NCI-H1105 (cell line): ENCODE results near the gene PKHD1.

ENCODE experiments used
- DNase-seq: peaks from one replicate; lab custom pipeline; 2025; lab: John Stamatoyannopoulos, UW

Gene PKHD1

DNA sequence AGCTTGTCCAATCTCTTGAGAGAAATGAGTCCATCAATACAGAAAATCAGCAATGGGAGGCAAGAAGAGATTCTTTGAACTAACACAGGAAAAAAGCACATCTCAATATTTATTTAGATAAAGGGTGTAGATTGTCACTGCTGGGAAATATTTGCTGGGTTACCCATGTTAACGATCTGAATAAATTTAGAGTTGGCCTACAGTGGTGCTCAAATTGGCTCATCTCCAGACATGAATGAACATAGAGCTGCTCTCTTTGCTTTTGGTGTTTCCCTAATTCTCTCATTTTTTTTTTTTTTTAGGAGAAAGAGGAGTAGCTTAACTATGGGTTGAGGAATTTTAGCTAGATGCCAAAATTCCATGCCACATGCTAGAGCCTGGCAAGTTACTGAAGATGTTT, 471.2 kb downstream of the PKHD1 start:
- DNase-seq, result no peak

DNA sequence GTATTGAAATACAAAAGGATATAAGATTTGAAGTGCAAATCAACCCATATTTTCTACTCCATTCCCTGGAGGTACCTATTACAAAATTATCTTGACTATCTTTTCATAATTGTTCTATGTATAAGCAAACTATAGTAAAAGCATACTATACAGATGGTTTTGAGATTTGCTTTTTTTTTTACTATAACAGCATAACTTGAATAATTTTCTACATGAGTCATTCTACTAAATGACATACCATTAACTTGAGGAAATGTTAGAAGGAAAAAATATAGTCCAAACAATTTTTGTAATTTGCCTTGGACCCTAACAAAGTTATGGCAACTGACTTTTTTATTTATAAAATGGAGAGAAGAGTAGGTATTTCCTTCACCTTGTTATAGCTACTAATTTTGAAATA, 472.7 kb downstream of the PKHD1 start:
- DNase-seq, result no peak

DNA sequence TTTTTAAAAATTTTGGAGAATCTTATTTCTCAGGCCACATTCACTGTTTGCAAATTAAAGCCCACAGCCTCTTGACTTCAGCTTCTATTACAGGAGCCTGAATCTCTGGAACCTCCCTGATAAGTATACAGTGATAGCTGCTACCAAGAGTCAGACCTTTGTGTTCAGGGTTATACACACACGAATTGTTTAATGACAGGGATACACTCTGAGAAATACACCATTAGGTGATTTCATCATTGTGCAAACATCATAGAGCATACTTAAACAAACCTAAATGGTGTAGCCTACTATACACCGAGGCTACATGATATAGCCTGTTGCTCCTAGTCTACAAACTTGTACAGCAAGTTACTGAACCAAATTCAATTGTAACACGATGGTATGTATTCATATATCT, 473.9 kb downstream of the PKHD1 start:
- DNase-seq, result no peak

DNA sequence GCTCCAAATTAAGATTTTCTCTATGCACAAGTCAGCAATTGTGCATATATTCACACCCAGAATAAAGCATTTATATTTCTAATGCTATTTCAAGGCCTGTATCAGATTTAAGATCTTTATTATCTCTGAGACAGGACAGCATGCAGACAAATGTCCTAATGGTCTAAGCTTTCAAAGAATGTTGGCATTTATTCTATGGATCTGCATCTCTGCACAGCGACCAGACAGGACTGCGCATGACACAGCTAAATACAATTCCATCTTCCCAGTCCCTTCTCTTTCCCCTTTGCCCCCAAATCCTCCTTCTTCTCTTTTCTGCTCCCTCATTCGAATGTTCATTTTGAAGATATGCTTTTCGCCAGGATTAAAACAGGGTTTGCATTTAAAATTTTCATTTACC, 478.5 kb downstream of the PKHD1 start:
- DNase-seq, result no peak

DNA sequence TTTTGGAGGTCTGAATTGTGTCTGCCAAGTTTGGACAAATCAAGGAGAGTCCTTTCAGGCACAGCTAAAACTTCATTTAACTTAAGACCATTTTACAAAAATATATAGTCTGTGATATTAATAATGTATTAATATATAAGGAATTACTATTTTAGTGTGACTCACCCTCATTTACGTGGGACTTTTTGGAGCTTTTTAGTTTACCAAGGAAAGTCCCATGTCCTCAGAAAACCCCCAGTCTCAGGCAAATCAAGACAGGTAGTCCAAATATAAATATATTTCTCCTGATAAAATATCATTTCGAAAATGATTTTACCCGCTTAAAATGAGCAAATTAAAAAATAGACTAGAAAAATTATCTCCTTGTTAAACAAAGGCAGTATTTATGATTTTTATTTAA, 479.0 kb downstream of the PKHD1 start:
- no peak for DNase-seq

DNA sequence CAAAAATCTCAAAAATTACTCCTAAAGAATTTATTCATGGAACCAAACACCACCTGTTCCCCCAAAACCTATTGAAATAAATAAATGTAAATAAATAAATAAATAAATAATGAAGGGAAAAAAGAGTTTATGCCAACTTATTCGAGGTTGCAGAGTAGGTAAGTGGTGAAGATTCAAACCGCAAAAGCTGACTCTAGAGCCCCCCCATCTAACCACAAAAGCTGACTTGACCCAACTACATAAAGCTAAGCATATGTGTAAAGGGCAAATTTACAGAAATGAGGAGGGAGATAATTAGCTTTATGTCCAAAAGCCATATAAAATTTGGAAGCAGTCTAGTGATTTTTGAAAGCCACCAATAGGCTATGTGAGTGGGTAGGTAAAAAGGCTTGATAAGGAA, 486.9 kb downstream of the PKHD1 start:
- DNase-seq, result no peak

DNA sequence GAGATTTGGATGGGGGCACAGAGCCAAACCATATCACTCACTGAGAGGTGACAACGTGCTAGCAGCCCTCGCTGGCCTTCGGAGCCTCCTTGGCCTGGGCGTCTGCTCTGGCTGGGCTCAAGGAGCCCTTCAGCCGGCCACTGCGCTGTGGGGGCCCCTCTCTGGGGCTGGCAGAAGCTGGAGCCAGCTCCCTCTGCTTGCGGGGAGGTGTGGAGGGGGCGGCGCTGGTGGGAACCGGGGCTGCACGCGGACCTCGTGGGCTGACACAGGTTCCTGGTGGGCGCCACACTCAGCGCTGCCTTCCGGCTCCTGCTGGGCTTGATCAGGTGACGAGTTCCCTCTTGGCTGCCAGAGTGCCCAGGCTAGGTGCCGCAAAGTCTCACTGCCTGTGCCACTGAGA, 489.2 kb downstream of the PKHD1 start:
- no peak for DNase-seq

DNA sequence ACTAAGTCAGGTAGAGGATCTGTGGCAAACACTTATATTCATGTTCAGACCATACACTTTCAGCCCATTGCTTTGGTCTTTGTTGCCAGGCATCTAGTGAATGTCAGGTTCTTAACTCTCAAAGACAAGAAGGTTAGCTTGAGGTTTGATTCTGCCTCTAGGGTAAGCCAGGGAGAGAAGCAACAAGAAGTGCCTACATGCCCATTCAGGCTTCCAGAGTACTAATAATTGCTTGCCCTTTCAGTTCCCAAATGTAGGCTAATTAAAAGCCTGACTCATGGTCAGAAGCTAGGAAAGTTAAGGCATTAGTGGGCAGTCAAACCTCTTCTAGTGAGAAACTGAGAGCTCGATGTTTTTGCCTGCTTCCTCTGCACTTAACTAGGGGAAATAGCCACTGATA, 492.4 kb downstream of the PKHD1 start:
- no peak for DNase-seq

DNA sequence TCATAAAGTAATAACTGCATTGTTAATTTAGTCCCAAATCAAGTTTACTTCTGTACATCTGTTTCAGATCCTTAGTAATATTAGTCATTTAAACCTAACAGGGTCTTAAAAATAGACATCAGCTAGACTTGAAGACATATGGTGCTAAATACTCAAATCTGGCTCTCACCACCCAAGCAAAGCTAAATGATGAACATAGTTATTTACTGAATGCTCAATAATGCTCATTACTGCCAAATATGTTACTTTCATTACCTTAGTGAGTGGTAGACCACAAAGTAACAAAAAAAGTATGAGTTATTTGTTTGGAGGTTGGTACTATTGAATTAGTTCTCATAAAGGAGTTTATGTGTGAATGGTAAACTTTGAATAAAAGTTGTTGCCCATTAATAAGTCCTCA, 502.1 kb downstream of the PKHD1 start:
- no peak for DNase-seq

DNA sequence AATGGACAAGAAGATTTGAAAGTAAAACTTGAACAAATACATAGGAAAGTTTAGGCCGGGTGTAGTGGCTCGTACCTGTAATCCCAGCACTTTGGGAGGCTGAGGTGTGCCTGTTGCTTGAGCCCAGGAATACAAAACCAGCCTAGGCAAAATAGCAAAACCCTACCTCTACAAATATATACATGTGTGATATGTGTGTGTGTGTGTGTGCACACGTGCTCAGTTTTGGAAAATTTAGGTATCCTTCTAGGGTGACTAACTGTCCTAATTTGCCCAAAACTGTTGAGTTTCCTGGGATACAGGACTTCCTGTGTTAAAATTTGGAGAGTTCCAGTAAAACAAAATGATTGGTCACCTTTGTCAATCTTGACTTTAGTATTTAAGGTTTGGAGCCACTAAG, 503.2 kb downstream of the PKHD1 start:
- no peak for DNase-seq

DNA sequence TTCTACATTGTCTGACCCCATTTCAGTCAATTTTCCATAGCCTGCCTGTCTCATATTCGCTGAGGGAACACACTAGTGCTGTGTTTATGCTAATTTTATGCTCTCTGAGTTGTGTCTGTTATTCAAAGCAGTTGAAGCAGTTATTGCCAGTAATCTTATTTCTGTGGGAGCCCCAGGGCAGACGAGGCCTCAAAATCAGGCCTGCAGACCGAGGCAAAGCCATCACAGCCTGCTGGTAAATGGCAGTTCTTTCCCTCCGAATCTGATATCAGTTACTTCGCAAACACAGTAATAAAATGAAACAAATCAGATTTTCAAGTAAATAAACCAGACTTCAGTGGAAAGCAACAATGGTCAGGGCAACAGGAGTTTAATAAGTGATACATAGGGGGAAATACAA, 508.4 kb downstream of the PKHD1 start:
- DNase-seq, result no peak

DNA sequence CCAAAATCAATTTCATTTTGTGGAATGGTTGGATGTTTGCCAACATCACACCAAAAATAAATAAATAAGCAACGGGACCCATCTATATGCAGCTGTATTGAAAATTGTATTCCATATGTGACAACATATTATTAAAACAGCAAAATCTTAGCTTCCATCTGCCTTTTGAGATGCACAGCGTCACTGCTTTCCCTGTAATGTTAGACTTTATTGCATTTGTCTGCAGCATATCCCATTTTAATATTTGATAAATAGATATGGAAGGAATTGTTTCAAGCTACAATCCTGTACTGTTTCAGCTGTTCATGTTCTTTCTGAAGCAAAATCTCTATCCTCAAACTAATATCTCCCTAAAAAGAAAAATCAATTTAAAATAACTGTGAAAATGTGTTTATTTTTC, 509.1 kb downstream of the PKHD1 start:
- no peak for DNase-seq

DNA sequence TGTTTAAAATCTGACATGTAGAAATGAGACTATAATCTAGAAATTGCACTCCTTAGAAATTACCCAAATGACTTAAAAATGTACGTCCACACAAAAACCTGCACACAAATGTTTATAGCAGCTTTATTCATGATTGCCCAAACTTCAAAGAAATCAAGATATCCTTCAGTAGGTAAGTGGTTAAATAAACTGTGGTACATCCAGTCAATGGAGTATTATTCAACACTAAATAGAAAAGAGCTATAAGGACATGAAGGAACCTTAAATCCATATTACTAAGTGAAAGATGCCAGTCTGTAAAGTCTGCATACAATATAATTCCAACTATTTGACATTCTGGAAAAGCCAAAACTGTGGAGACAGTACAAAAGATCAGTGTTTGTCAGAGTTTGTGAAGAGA, 513.4 kb downstream of the PKHD1 start:
- no peak for DNase-seq

DNA sequence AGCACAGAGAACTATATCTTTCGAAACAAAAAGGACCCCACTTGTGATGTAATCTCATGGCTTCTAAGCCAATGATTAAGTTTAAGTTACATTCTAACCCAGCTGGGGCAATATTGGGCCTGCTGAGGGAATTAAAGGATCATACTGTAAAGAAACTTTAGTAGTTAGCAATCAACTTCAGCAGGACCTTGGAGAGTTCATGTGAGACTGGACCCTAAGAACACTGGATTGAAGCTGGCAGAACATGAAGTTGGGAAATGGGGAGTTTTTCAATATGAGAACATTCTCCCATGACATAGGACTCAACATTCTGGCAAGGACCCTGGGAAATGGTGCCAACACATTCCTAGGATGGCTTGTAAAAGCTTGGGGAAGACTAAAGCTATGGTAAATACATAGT, 516.2 kb downstream of the PKHD1 start:
- DNase-seq, result no peak

DNA sequence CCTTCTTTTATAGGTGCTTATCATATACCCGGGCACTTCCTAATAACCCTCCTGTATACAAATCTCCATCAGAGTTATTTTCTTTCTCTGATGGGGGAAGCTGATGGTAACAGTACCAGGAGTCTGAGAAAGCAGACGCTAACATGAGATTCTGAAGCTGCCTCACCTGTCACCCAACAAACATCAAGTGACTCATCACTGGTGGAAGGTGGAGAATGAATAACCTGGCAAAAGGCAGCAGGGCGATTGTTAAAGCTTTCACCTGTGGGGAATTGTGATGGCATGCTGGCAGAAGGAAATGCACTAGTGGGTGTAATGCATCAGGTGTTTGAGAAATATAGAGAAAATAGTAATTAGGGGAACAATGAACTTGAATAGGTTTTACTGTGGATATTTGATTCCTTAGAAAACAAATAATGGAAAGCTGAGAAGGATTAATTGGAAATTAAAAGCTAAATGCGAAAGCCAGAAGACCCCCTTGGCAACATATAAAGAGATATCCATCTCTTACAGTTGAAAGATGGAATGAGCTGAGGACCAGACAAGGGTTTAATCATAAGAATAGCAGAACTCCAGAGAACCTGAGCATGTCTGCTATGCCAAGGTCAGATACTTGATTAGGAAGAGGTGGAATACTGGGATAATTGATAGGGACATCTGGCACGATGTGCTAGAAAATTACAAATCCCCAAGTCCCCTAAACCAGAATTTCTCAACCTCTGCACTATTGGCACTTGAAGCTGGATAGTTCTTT, 517.1 kb downstream of the PKHD1 start:
- no peak for DNase-seq

DNA sequence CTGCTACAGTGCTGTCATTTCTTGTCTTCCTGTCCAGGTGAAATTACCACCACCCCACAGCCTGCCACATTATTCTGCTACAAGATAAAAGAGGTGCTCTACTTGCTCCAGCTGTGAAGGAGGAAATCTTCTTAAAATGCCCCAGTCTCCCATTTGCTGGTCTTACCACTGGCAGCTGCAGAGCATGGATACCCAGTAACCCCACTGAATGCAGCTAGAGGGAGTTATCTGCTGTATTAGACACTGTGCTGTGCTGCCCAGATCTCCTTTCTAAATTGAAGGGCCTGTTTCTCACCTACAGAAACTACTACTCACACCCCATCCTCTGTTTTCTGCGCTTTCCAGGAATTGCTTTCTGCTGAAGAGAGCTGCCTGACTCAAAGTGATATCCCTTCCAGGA, 517.8 kb downstream of the PKHD1 start:
- DNase-seq, result no peak

DNA sequence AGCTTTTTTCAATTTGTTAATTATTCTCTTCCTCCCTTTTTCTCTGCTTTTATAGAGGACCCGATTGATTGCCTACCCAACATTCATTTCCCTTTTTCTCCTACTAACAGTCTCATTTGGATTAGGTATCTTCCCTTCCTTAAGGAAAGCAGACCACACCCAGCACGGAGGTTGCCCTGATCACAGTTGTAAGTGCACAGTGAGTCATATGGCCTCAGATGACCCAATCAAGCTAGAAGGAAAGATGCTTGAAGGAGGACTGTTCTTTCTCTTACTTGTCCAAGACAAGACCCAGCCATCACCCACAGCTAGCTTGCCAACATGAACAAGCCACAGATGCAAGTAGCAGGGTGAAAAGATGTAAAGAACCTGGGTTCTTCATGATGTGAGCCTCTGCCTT, 518.6 kb downstream of the PKHD1 start:
- DNase-seq, result no peak

DNA sequence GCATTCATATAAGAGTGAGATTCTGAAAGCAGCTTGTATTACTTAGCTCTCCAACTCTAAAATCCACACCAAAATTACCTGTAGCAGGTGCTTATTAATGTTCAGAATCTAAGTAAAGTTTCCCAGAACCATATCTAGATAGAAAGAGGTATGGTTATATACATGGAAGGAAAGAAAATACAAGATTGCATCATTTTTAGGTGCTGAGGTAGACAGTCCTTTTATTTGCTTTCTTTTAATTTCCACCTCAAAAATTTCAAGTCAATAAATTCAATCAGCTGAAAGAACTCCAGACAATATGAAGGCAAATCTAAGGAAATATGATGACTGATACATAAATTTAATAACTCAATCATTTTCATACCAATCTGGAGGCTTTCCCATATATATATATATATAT, 521.9 kb downstream of the PKHD1 start:
- DNase-seq, result no peak
